NCI-H187 (cell line): Measurements from ENCODE around the gene ZNF382.

Source experiments
- DNase-seq, 2 experiments: peaks; one replicate each; lab custom pipeline; 2025; lab: John Stamatoyannopoulos, UW

ZNF382 gene

DNA sequence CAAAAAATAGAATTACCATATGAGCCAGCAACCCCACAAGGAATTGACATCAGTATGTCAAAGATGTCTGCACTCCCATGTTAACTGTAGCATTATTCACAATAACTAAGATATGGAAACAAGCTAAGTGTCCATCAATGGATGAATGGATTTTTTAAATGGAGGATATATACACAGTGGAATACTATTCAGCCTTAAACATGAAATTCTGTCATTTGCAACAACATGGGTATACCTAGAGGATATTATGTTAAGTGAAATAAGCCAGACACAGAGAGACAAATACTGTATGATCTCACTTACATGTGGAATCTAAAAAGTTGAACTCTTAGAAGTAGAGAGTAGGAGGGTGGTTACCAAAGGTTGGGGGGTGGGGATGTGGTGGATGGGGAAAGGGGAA lies 74.3 kb downstream of the ZNF382 start:
- no peak for DNase-seq
